Left lung (tissue), 10 donors: ENCODE measurements around the gene SETD2. TPM values are rescaled to one million over a fixed set of nuclear protein-coding genes. Genes with fewer than 3 reads are reported as not detected.

Experiments used
- ATAC-seq: fragments of 200-7000 bp; cut with Tn5 transposase; one replicate; pipeline ENCODE4 v1.9.1; 2020; ENCODE audit warnings: moderate library complexity
- DNase-seq, 4 donors: peaks; one replicate each; pipeline ENCODE4 v3.0.0-alpha.2; 2013 to 2020
- H3K27ac ChIP-seq, 2 donors: fragments of 200-600 bp; sonication (generic) in 1 of 2; one replicate each; pipeline versions ENCODE4 v1.5.0 to v1.8.0; 2020 to 2021
- H3K27me3 ChIP-seq, 2 donors: fragments of 200-600 bp; sonication (generic) in 1 of 2; one replicate each; pipeline versions ENCODE4 v1.5.0 to v1.8.0; 2020 to 2021
- H3K36me3 ChIP-seq, 2 donors: fragments of 200-600 bp; sonication (generic) in 1 of 2; one replicate each; pipeline versions ENCODE4 v1.5.0 to v1.8.0; 2020 to 2021
- H3K4me1 ChIP-seq, 2 donors: fragments of 200-600 bp; one replicate each; pipeline ENCODE4 v1.8.0; 2021
- H3K4me3 ChIP-seq, 2 donors: fragments of 200-600 bp; sonication (generic) in 1 of 2; one replicate each; pipeline versions ENCODE4 v1.5.0 to v1.8.0; 2020 to 2021; ENCODE audit warnings: mild to moderate bottlenecking in 1 of 2
- H3K9me3 ChIP-seq, 2 donors: fragments of 200-600 bp; sonication (generic) in 1 of 2; one replicate each; pipeline versions ENCODE4 v1.5.0 to v1.8.0; 2020 to 2021
- CTCF ChIP-seq, 2 donors: fragments of 200-600 bp; sonication (generic) in 1 of 2; IDR thresholded peaks; one replicate each; pipeline versions ENCODE4 v1.5.0 to v1.8.0; 2021; ENCODE audit warnings: antibody characterized with exemption in 2 of 2
- intact Hi-C, 2 donors: fragments of 100-400 bp; cut with DNase I; formaldehyde crosslinking; loops; one replicate each; pipeline versions ENCODE4 v1.11.2 to v1.14.2; 2022
- polyA plus RNA-seq, 6 donors: library from polyadenylated mRNA; unstranded; fragments of 120-200 nt; gene quantifications; one replicate each; pipeline ENCODE4 v1.2.1, GENCODE V29; 2013; ENCODE audit not compliant: insufficient read length in 6 of 6
- total RNA-seq, 2 donors: library from RNA; stranded (reverse); fragmentation: NEBNext Ultra II Directional; extraction: Animal tissue kit (Norgen Biotek cat#: 25700); gene quantifications; one replicate each; pipeline ENCODE4 v1.2.1, GENCODE V29; 2021
- donor health status: DM: no; HTN: yes; CAD: no.
- donor health status: DM: no; HTN: no; CAD: no.

The SETD2 gene
- total and polyA plus RNA-seq, 8 donors, result 40.1 to 68.9 (median 60.0) TPM

- Histone ChIP-seq H3K4me3 (no peak overlapping the region), H3K9me3 (no peaks in the 10 kb centered on the region)
- intact Hi-C loops, result no loop called here
Observed at GRCh38 chr3:46991406-46992165, 172.3 kb downstream of the SETD2 start.

GRCh38 chr3:46990573-46991374 is 173.1 kb downstream of the SETD2 start:
- ATAC-seq (peak; percentile 12), DNase-seq (peak in 2 of 4 donors; percentile 70 to 87)
- TF ChIP-seq CTCF (IDR thresholded peaks at IDR 0.05), result no peak
- H3K4me1 ChIP-seq, result peaks cover 17 to 66% of the 10 kb centered on the region in 2 donors
- H3K4me3 ChIP-seq, result peak overlapping the region in 1 of 2 donors; percentile 42
- peak overlapping the region in 1 of 2 donors; percentile 89 for H3K27ac ChIP-seq
- intact Hi-C loops, result no loop called here
- H3K36me3 ChIP-seq, result peaks cover 0 to 72% of the 10 kb centered on the region in 2 donors
- no peaks in the 10 kb centered on the region for H3K27me3 ChIP-seq
- H3K9me3 ChIP-seq, result no peaks in the 10 kb centered on the region

More at GRCh38 chr3:46991406-46992165, 172.3 kb downstream of the SETD2 start:
- Histone ChIP-seq H3K36me3 (peaks cover 0 to 80% of the 10 kb centered on the region in 2 donors), H3K27me3 (no peaks in the 10 kb centered on the region), H3K4me1 (peaks cover 16 to 60% of the 10 kb centered on the region in 2 donors), H3K27ac (no peak overlapping the region)
- DNase-seq (peak in 1 of 4 donors; percentile 58), ATAC-seq (no peak)
- no peak for TF ChIP-seq CTCF (IDR thresholded peaks at IDR 0.05)

- H3K27ac ChIP-seq, result peak overlapping the region in 1 of 2 donors; percentile 89
- TF ChIP-seq CTCF (IDR thresholded peaks at IDR 0.05), result no peak
- ATAC-seq (no peak), DNase-seq (peak in 1 of 4 donors; percentile 88)
- no peaks in the 10 kb centered on the region for H3K27me3 ChIP-seq
- H3K4me3 ChIP-seq, result peak overlapping the region in 1 of 2 donors; percentile 42
- no peaks in the 10 kb centered on the region for H3K9me3 ChIP-seq
- peaks cover 17 to 81% of the 10 kb centered on the region in 2 donors for H3K4me1 ChIP-seq
- peaks cover 0 to 57% of the 10 kb centered on the region in 2 donors for H3K36me3 ChIP-seq
- intact Hi-C loops, result no loop called here
Observed at GRCh38 chr3:46989146-46989810, 174.6 kb downstream of the SETD2 start.

- Histone ChIP-seq H3K27ac (peak overlapping the region in 1 of 2 donors; percentile 89), H3K9me3 (no peaks in the 10 kb centered on the region), H3K36me3 (peaks cover 0 to 51% of the 10 kb centered on the region in 2 donors), H3K27me3 (no peaks in the 10 kb centered on the region), H3K4me1 (peaks cover 17 to 83% of the 10 kb centered on the region in 2 donors), H3K4me3 (peak overlapping the region in 1 of 2 donors; percentile 42)
- DNase-seq (peak in 1 of 4 donors; percentile 45), ATAC-seq (no peak)
- intact Hi-C loops, result no loop called here
- no peak for TF ChIP-seq CTCF (IDR thresholded peaks at IDR 0.05)
Observed at GRCh38 chr3:46988616-46989015, 175.3 kb downstream of the SETD2 start.
